ENCODE results near the gene SH3PXD2A.

- TF ChIP-seq CTCF (IDR thresholded peaks at IDR 0.05 in 4 of 5, conservative IDR thresholded peaks at IDR 0.05 in 1 of 5) = no peak
- no peak for TF ChIP-seq POLR2A (IDR thresholded peaks at IDR 0.05)
These were observed 203.4 kb downstream of the SH3PXD2A start for GRCh38 chr10:103651783-103652476.

All from gastrocnemius medialis (tissue), 4 donors.